Esophagus squamous epithelium (tissue), 4 donors: Measurements from ENCODE around the gene PLXNB2.

ENCODE experiments used
- POLR2A ChIP-seq, 4 donors: fragments of 450-650 bp; IDR thresholded peaks; one replicate each; pipeline ENCODE4 v1.6.1; 2017; ENCODE audit warnings: antibody characterized with exemption in 4 of 4, mild to moderate bottlenecking in 4 of 4, moderate library complexity in 3 of 4
- TF ChIP-seq, protein P1 (sequence below), 6 experiments: fragments of 450-650 bp in 4 of 6; fragments of 200-600 bp in 2 of 6; sonication (generic) in 2 of 6; IDR thresholded peaks; one replicate each; pipeline ENCODE4 v1.5.1; 2016 to 2019; ENCODE audit warnings: antibody characterized with exemption in 6 of 6, mild to moderate bottlenecking in 4 of 6, moderate library complexity in 4 of 6

GRCh38 chr22:50303515-50303847 is 4.0 kb downstream of the PLXNB2 start:
- TF ChIP-seq, protein P1, sequence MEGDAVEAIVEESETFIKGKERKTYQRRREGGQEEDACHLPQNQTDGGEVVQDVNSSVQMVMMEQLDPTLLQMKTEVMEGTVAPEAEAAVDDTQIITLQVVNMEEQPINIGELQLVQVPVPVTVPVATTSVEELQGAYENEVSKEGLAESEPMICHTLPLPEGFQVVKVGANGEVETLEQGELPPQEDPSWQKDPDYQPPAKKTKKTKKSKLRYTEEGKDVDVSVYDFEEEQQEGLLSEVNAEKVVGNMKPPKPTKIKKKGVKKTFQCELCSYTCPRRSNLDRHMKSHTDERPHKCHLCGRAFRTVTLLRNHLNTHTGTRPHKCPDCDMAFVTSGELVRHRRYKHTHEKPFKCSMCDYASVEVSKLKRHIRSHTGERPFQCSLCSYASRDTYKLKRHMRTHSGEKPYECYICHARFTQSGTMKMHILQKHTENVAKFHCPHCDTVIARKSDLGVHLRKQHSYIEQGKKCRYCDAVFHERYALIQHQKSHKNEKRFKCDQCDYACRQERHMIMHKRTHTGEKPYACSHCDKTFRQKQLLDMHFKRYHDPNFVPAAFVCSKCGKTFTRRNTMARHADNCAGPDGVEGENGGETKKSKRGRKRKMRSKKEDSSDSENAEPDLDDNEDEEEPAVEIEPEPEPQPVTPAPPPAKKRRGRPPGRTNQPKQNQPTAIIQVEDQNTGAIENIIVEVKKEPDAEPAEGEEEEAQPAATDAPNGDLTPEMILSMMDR (IDR thresholded peaks at IDR 0.05) = no peak
- TF ChIP-seq POLR2A (IDR thresholded peaks at IDR 0.05) = no peak
